K562 (cell line): ENCODE results near the gene KRT28. TPM values are rescaled to one million over a fixed set of nuclear protein-coding genes. Genes with fewer than 3 reads are reported as not detected.
A peak's percentile ranks its signal among the peaks of the same experiment; 100 is the strongest.

Experiments
- ATAC-seq: fragments of 200-7000 bp; cut with Tn5 transposase; 3 replicates; pipeline ENCODE4 v1.9.1; 2020; ENCODE audit warnings: moderate library complexity
- BruUV-seq: library from RNA; stranded (reverse); fragments of 400-500 nt; replicated peaks from 2 replicates; lab custom pipeline; 2021; lab: Mats Ljungman, UMichigan
- CTCF ChIA-PET: fragments of 300-600 bp; formaldehyde crosslinking; extraction: SDS; loops from one replicate; lab custom pipeline; 2021; ENCODE audit warnings: low intra/inter-chr PET ratio; lab: Yijun Ruan, JAX
- POLR2A ChIA-PET: fragments of 300-600, 350-650 bp; sonication (Branson Sonifier 250); formaldehyde crosslinking; extraction: SDS; loops from one replicate; lab custom pipeline; 2021; ENCODE audit warnings: antibody characterized with exemption, inconsistent platforms; lab: Yijun Ruan, JAX
- DNase-seq, 4 experiments: peaks; one replicate each; pipeline versions ENCODE4 v3.0.0 to v3.0.0-alpha.2; 2011 to 2018; ENCODE audit warnings: low spot score in 3 of 4, mixed read lengths in 3 of 4; ENCODE audit errors: extremely low read depth in 1 of 4
- FAIRE-seq: peaks from 2 replicates; lab custom pipeline; 2011; peaks lifted over from hg19 to GRCh38; lab: Jason Lieb, UNC
- H2AFZ ChIP-seq: 2 replicates; pipeline ENCODE4 v1.6.0; 2011; ENCODE audit warnings: low read depth, low read length, control low read depth, inconsistent platforms
- H3K27ac ChIP-seq: fragments of 200-600 bp; 3 replicates; pipeline ENCODE4 v1.8.0; 2011; ENCODE audit warnings: low read depth, mild to moderate bottlenecking, control low read depth, inconsistent platforms, low read length, moderate library complexity, mixed read lengths; ENCODE audit errors: extremely low read depth
- H3K27me3 ChIP-seq, 2 experiments: fragments of 300-600 bp in 1 of 2; 2 replicates in 1 of 2; 3 replicates in 1 of 2; pipeline versions ENCODE4 v1.6.0 to v1.8.0; 2011; ENCODE audit warnings: inconsistent platforms in 2 of 2, low read length in 2 of 2, mild to moderate bottlenecking in 1 of 2, mixed read lengths in 1 of 2, moderate library complexity in 1 of 2; ENCODE audit not compliant: control insufficient read depth in 2 of 2, insufficient read depth in 2 of 2
- H3K36me3 ChIP-seq: fragments of 300-600 bp; 3 replicates; pipeline ENCODE4 v1.8.0; 2011; ENCODE audit warnings: mild to moderate bottlenecking, low read length, inconsistent platforms; ENCODE audit not compliant: control insufficient read depth, insufficient read depth
- H3K4me1 ChIP-seq, 2 experiments: fragments of 200-600 bp in 1 of 2; replicated peaks in 1 of 2; 2 replicates in 1 of 2; 3 replicates in 1 of 2; pipeline versions ENCODE4 v1.5.1 to v1.8.0; 2011; ENCODE audit warnings: inconsistent platforms in 2 of 2, low read length in 2 of 2, mild to moderate bottlenecking in 1 of 2, mixed read lengths in 1 of 2, moderate library complexity in 1 of 2; ENCODE audit not compliant: control insufficient read depth in 2 of 2, insufficient read depth in 2 of 2
- H3K4me2 ChIP-seq: 2 replicates; pipeline ENCODE4 v1.6.1; 2011; ENCODE audit warnings: low read length, control low read depth, inconsistent platforms, mixed read lengths; ENCODE audit not compliant: insufficient read depth
- H3K4me3 ChIP-seq: fragments of 200-600 bp; sonication (generic), shearing (Covaris generic); 2 replicates; pipeline ENCODE4 v1.5.1; 2016; ENCODE audit warnings: control low read depth, inconsistent platforms
- H3K79me2 ChIP-seq: fragments of 200-600 bp; 3 replicates; pipeline ENCODE4 v1.8.0; 2011; ENCODE audit warnings: low read length, inconsistent platforms; ENCODE audit not compliant: control insufficient read depth, insufficient read depth
- H3K9ac ChIP-seq, 2 experiments: 2 replicates each; pipeline versions ENCODE4 v1.6.0 to v1.6.1; 2011; ENCODE audit warnings: low read depth in 2 of 2, low read length in 2 of 2, control low read depth in 1 of 2, inconsistent platforms in 1 of 2, mild to moderate bottlenecking in 1 of 2, mixed read lengths in 1 of 2; ENCODE audit not compliant: insufficient read depth in 1 of 2
- H3K9me1 ChIP-seq: one replicate; pipeline ENCODE4 v1.6.0; 2011; ENCODE audit warnings: inconsistent platforms, mild to moderate bottlenecking, low read length, moderate library complexity; ENCODE audit not compliant: control insufficient read depth, insufficient read depth
- H3K9me3 ChIP-seq: replicated peaks from 2 replicates; pipeline ENCODE4 v1.5.1; 2011; ENCODE audit warnings: low read depth, low read length, inconsistent platforms; ENCODE audit not compliant: control insufficient read depth, insufficient read depth
- H4K20me1 ChIP-seq: replicated peaks from 2 replicates; pipeline ENCODE4 v1.6.1; 2011; ENCODE audit warnings: low read length, inconsistent platforms, mixed read lengths; ENCODE audit not compliant: control insufficient read depth, insufficient read depth
- FOXM1 ChIP-seq, 2 experiments: fragments of 450-650 bp in 1 of 2; sonication (generic) in 1 of 2; formaldehyde crosslinking in 1 of 2; IDR thresholded peaks; 2 replicates each; pipeline versions ENCODE4 v1.6.1 to v1.9.0; 2017 to 2022; ENCODE audit warnings: low read depth in 2 of 2, mild to moderate bottlenecking in 2 of 2, missing genetic modification reagents in 1 of 2, moderate library complexity in 1 of 2
- GTF2E2 ChIP-seq: fragments of 200-800 bp; sonication (Bioruptor generic); IDR thresholded peaks from 2 replicates; pipeline ENCODE4 v1.6.1; 2016; ENCODE audit warnings: missing genetic modification characterization, missing compliant biosample characterization
- L3MBTL2 ChIP-seq: fragments of 450-650 bp; IDR thresholded peaks from 2 replicates; pipeline ENCODE4 v1.6.1; 2016; ENCODE audit warnings: mild to moderate bottlenecking, moderate library complexity
- MAFF ChIP-seq: IDR thresholded peaks from 2 replicates; pipeline ENCODE4 v1.6.1; 2012; ENCODE audit warnings: low read length, improper control_type of control experiment
- PHTF2 ChIP-seq: fragments of 250-450 bp; sonication (Bioruptor Pico); IDR thresholded peaks from 2 replicates; pipeline ENCODE4 v1.5.0; 2021; ENCODE audit warnings: mild to moderate bottlenecking
- SMARCE1 ChIP-seq: fragments of 450-650 bp; IDR thresholded peaks from 2 replicates; pipeline ENCODE4 v1.7.1; 2016; ENCODE audit warnings: mild to moderate bottlenecking
- WGBS: fragments of 100-300 bp; shearing (Covaris generic); methylation state at CpG from one replicate; pipeline ENCODE4 v1.1.6; 2016; ENCODE audit warnings: low coverage, mixed read lengths; ENCODE audit not compliant: insufficient coverage; ENCODE audit errors: missing lambda C conversion rate; 5-methylcytosine and 5-hydroxymethylcytosine counted together
- in situ Hi-C: fragments of 300-500 bp; cut with MboI; formaldehyde crosslinking; loops from 4 replicates; pipeline ENCODE4 v1.15.0; 2018; ENCODE audit warnings: inconsistent platforms, mixed read lengths
- intact Hi-C: fragments of 100-400 bp; cut with micrococcal nuclease; formaldehyde crosslinking; loops from 2 replicates; pipeline ENCODE4 v1.14.2; 2022
- polyA plus RNA-seq, 8 experiments: library from polyadenylated mRNA; depleted of rRNA in 4 of 8; stranded (reverse) in 5 of 8; unstranded in 3 of 8; fragments of >200 nt; fragmentation: Nextera tagmentation in 2 of 8; fragmentation: Illumina TruSeq in 1 of 8; extraction: Ambion mirVana in 2 of 8; extraction: Trizol in 1 of 8; gene quantifications; 2 replicates each; pipeline versions ENCODE4 v1.2.1 to v1.2.3, GENCODE V29; 2011 to 2014; ENCODE audit warnings: inconsistent platforms in 1 of 8, missing spikeins in 1 of 8
- total RNA-seq, 7 experiments: library from RNA; depleted of rRNA in 6 of 7; stranded (reverse); fragments of >200 nt in 6 of 7; fragmentation: Illumina TruSeq in 2 of 7; extraction: Trizol in 2 of 7; gene quantifications; 2 replicates each; pipeline versions ENCODE4 v1.2.1 to v1.2.3, GENCODE V29; 2011 to 2021; ENCODE audit warnings: low replicate concordance in 1 of 7
- TF ChIP-seq, protein P1 (sequence below): sonication (generic); IDR thresholded peaks from 2 replicates; pipeline ENCODE4 v1.6.1; 2016
- TF ChIP-seq, protein P2 (sequence below): sonication (generic); formaldehyde crosslinking; IDR thresholded peaks from 2 replicates; pipeline ENCODE4 v1.4.0; 2020; ENCODE audit warnings: mild to moderate bottlenecking, missing genetic modification reagents

KRT28 gene
- total and polyA plus RNA-seq, 9 of the 15 experiments (the other 6 are each of a cell fraction or from before 2014, with no cell fraction given) = not detected

DNA sequence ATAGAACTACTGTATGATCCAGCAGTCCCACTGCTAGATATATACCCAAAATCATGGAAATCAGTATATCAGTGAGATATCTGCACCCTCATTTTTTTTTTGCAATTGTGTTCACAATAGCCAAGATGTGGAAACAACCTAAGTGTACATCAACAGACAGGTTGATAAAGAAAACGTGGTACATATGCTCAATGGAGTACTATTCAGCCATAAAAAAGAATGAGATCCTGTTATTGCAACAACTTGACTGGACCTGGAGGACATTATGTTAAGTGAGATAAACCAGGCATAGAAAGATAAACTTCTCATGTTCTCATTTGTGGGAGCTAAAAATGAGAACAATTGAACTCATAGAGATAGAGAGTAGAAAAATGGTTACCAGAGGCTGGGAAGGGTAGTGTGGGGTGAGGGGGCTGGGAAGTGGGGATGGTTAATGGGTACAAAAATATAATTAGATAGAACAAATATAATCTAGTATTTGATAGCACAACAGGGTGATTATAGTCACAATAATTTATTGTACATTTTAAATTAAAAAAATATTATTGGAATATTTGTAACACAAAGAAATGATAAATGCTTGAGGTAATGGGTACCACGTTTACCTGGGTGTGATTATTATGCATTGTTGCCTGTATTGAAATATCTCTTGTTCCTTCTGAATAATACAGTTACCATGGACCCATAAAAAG, 30.5 kb upstream of the KRT28 start (continued):
- no peak for TF ChIP-seq MAFF
- no peak for TF ChIP-seq L3MBTL2
- TF ChIP-seq, protein P1, sequence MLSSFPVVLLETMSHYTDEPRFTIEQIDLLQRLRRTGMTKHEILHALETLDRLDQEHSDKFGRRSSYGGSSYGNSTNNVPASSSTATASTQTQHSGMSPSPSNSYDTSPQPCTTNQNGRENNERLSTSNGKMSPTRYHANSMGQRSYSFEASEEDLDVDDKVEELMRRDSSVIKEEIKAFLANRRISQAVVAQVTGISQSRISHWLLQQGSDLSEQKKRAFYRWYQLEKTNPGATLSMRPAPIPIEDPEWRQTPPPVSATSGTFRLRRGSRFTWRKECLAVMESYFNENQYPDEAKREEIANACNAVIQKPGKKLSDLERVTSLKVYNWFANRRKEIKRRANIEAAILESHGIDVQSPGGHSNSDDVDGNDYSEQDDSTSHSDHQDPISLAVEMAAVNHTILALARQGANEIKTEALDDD = peak; percentile 31; the same call in 1 of the 2 replicates
- TF ChIP-seq FOXM1 (IDR thresholded peaks at IDR 0.05; ENCODE audit: low read depth) = no peak
- no peak for TF ChIP-seq FOXM1 (CRISPR knock-in tag; IDR thresholded peaks at IDR 0.05; ENCODE audit: low read depth)
- TF ChIP-seq SMARCE1 = 0 out of 2 replicates have a peak, but pooled peaks have one; percentile 12
- no peak for TF ChIP-seq PHTF2
- TF ChIP-seq GTF2E2 (tag) = no peak

DNA sequence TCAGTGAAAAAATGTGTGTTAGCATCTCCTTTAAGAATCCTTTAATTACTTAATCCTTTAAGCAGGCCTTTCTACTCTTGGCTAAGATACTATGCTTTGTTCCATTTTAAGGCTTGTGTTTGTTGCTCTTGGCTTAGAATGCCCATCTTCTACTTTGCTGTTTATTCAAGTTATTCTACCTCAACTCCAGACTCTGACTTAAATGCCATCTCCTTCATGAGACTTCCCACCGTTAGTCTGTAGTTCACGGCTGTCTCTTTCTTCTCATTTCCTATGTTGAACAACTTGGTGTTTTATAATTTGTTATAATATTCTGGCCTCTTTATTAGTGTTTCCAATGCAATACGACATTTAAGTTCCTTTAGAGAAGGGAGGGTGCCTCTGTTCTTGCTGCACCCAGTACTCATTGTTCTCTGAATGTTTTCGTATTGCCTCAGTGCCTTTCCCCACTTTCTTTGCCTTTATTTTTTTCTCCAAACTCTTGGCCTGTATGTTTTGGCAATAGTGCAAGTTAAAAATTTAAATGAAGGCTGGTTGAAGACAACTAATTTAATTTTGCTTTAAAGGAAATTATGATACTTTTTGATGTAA, 28.8 kb upstream of the KRT28 start:
- Histone ChIP-seq H3K9ac (peak overlapping the region in 1 of 2 experiments; percentile 88; a peak in 2 of 4 replicates), H3K27ac (peak overlapping the region; percentile 88), H3K4me1 (peaks cover 22 to 47% of the 10 kb centered on the region in 2 experiments)
- TF ChIP-seq, protein P2, sequence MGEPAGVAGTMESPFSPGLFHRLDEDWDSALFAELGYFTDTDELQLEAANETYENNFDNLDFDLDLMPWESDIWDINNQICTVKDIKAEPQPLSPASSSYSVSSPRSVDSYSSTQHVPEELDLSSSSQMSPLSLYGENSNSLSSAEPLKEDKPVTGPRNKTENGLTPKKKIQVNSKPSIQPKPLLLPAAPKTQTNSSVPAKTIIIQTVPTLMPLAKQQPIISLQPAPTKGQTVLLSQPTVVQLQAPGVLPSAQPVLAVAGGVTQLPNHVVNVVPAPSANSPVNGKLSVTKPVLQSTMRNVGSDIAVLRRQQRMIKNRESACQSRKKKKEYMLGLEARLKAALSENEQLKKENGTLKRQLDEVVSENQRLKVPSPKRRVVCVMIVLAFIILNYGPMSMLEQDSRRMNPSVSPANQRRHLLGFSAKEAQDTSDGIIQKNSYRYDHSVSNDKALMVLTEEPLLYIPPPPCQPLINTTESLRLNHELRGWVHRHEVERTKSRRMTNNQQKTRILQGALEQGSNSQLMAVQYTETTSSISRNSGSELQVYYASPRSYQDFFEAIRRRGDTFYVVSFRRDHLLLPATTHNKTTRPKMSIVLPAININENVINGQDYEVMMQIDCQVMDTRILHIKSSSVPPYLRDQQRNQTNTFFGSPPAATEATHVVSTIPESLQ (CRISPR knock-in tag) = no peak

More for the DNA sequence above, 28.8 kb upstream of the KRT28 start:
- H3K79me2 ChIP-seq = peaks cover 66% of the 10 kb centered on the region
- H2AFZ ChIP-seq = peak overlapping the region; percentile 35
- DNase-seq (no peak), ATAC-seq (peak; percentile 12), FAIRE-seq (no peak)
- in situ Hi-C loops = no loop called here
- H3K4me2 ChIP-seq = peak overlapping the region; percentile 81
- H3K36me3 ChIP-seq = peaks cover 16% of the 10 kb centered on the region
- ChIA-PET POLR2A (interaction anchor here (0.6 to 1.7 kb wide), 7 partner anchors 8 to 1461 kb away, joined by 3 to 14 read pairs (median 4); no protein-coding TSS in a partner anchor), CTCF (no interaction called here)
- 12% methylated on average over 4 of the region's 4 CpGs for WGBS
- H3K9me1 ChIP-seq = no peaks in the 10 kb centered on the region
- peak overlapping the region; percentile 27 for H3K4me3 ChIP-seq
- TSS peak; percentile 65 for BruUV-seq
- no peaks in the 10 kb centered on the region for H4K20me1 ChIP-seq
- intact Hi-C loops = loop anchor here (1.0 kb wide), 1 partner anchor 8 kb away; no protein-coding TSS in a partner anchor
- no peaks in the 10 kb centered on the region for H3K9me3 ChIP-seq
- H3K27me3 ChIP-seq = no peaks in the 10 kb centered on the region
